A673 (cell line): ENCODE data around the gene LYPD8. TPM values are rescaled to one million over a fixed set of nuclear protein-coding genes. Genes with fewer than 3 reads are reported as not detected.
"Not testable (repeated sequence)": the region's sequence is repeated elsewhere in the genome, so short reads cannot be mapped to it uniquely, and the experiment has no call there.

ENCODE experiments used
- BruUV-seq: library from RNA; stranded (reverse); fragments of 400-500 nt; replicated peaks from 2 replicates; lab custom pipeline; 2021; lab: Mats Ljungman, UMichigan
- CTCF ChIA-PET: fragments of 300-600 bp; sonication (Branson Sonifier 250); formaldehyde crosslinking; loops from one replicate; lab custom pipeline; 2022; ENCODE audit warnings: antibody characterized with exemption; lab: Charles Lee
- POLR2A ChIA-PET: fragments of 300-600 bp; sonication (Branson Sonifier 250); formaldehyde crosslinking; loops from one replicate; lab custom pipeline; 2022; ENCODE audit warnings: antibody characterized with exemption; ENCODE audit not compliant: low non-redundant PET; lab: Charles Lee
- DNase-seq: peaks from one replicate; pipeline ENCODE4 v3.0.0-alpha.2; 2015; ENCODE audit warnings: low spot score
- H3K27ac ChIP-seq: fragments of 200-600 bp; sonication (generic); 2 replicates; pipeline ENCODE4 v1.5.1; 2016; ENCODE audit warnings: mixed run types, low read depth, mild to moderate bottlenecking, mixed read lengths, antibody characterized with exemption, low read length; ENCODE audit not compliant: poor library complexity, severe bottlenecking
- H3K27me3 ChIP-seq: fragments of 200-600 bp; sonication (generic); replicated peaks from 2 replicates; pipeline ENCODE4 v1.6.1; 2017; ENCODE audit warnings: mixed run types, low read depth, mild to moderate bottlenecking, mixed read lengths, antibody characterized with exemption, low read length; ENCODE audit not compliant: insufficient read depth, poor library complexity
- H3K36me3 ChIP-seq: fragments of 200-600 bp; sonication (generic); 2 replicates; pipeline ENCODE4 v1.6.1; 2016; ENCODE audit warnings: mixed run types, mild to moderate bottlenecking, mixed read lengths, antibody characterized with exemption, low read length; ENCODE audit not compliant: insufficient read depth, poor library complexity, severe bottlenecking
- H3K4me1 ChIP-seq: fragments of 200-600 bp; sonication (generic); 2 replicates; pipeline ENCODE4 v1.6.1; 2017; ENCODE audit warnings: mixed run types, mild to moderate bottlenecking, mixed read lengths, antibody characterized with exemption, low read length; ENCODE audit not compliant: insufficient read depth, poor library complexity, severe bottlenecking
- H3K4me3 ChIP-seq: fragments of 200-600 bp; sonication (generic); 2 replicates; pipeline ENCODE4 v1.5.1; 2016; ENCODE audit warnings: low read depth, mixed run types, mild to moderate bottlenecking, mixed read lengths, low read length; ENCODE audit not compliant: poor library complexity, severe bottlenecking
- H3K9me3 ChIP-seq: fragments of 200-600 bp; sonication (generic); 2 replicates; pipeline ENCODE4 v1.6.1; 2016; ENCODE audit warnings: mixed run types, low read depth, mild to moderate bottlenecking, mixed read lengths, antibody characterized with exemption, low read length; ENCODE audit not compliant: poor library complexity, severe bottlenecking
- EZH2 ChIP-seq: fragments of 200-600 bp; sonication (generic); IDR thresholded peaks from 2 replicates; pipeline ENCODE4 v1.6.1; 2017; ENCODE audit warnings: borderline replicate concordance, low read depth, mild to moderate bottlenecking, mixed read lengths, antibody characterized with exemption, low read length; ENCODE audit not compliant: poor library complexity, severe bottlenecking
- intact Hi-C: fragments of 100-400 bp; cut with micrococcal nuclease; formaldehyde crosslinking; loops from one replicate; pipeline ENCODE4 v1.10.0; 2022; ENCODE audit not compliant: unreplicated experiment
- total RNA-seq: library from RNA; stranded (reverse); gene quantifications from 2 replicates; pipeline ENCODE4 v1.2.3, GENCODE V29; 2021
- TF ChIP-seq, protein P1 (sequence below): fragments of 300-800, 200-600 bp; sonication (generic); conservative IDR thresholded peaks from 2 replicates; pipeline ENCODE4 v1.5.1; 2017; ENCODE audit warnings: low read depth, mild to moderate bottlenecking, antibody characterized with exemption, low read length, moderate library complexity, mixed read lengths

Gene LYPD8
- total RNA-seq, 1 experiment from 2014 or later, result not detected

DNA sequence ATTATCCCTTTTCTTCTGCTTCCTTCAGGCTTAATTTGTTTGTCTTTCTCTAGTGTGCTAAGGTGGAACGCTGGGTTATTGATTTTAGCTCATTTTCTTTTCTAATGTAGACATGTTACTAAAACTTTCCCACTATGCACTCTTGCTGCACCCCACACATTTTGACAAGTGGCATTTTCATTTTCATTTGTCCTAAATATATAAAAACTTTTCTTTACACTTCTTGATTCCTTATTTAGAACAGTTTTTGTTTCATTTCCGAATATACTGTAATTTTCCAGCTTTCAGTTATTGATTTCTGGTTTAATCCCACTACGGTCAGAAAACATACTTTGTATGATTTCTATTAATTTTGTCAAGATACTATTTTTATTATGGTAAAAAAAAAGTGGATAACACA is 44.9 kb upstream of the LYPD8 start:
- ChIA-PET CTCF (no interaction called here), POLR2A (no interaction called here)
- no peak for TF ChIP-seq EZH2
- TF ChIP-seq, protein P1, sequence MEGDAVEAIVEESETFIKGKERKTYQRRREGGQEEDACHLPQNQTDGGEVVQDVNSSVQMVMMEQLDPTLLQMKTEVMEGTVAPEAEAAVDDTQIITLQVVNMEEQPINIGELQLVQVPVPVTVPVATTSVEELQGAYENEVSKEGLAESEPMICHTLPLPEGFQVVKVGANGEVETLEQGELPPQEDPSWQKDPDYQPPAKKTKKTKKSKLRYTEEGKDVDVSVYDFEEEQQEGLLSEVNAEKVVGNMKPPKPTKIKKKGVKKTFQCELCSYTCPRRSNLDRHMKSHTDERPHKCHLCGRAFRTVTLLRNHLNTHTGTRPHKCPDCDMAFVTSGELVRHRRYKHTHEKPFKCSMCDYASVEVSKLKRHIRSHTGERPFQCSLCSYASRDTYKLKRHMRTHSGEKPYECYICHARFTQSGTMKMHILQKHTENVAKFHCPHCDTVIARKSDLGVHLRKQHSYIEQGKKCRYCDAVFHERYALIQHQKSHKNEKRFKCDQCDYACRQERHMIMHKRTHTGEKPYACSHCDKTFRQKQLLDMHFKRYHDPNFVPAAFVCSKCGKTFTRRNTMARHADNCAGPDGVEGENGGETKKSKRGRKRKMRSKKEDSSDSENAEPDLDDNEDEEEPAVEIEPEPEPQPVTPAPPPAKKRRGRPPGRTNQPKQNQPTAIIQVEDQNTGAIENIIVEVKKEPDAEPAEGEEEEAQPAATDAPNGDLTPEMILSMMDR, result no peak
- Histone ChIP-seq H3K9me3 (no peaks in the 10 kb centered on the region), H3K4me1 (no peaks in the 10 kb centered on the region), H3K27me3 (peaks cover 41% of the 10 kb centered on the region), H3K27ac (no peak overlapping the region), H3K4me3 (no peak overlapping the region), H3K36me3 (no peaks in the 10 kb centered on the region)
- BruUV-seq, result no TSS peak
- DNase-seq, result no peak
- intact Hi-C loops, result no loop called here

DNA sequence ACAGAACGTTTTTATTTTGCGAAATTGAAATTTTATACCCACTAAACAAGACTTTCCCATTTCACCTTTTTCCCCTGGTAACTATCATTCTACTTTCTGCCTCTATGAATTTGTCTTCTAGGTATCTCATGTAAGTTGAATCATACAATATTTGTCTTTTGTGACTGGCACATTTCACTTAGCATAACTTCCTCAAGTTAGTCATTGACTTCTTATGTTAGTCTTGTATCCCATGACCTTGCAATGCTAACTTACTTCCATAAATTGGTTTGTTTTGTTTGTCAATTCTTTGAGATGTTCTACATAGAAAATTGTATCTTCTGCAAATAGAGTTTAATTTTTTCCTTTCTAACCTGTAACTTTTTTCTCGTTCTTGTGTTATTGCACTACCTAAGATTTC is 43.2 kb upstream of the LYPD8 start:
- Histone ChIP-seq H3K4me1 (no peaks in the 10 kb centered on the region), H3K9me3 (no peaks in the 10 kb centered on the region), H3K4me3 (no peak overlapping the region), H3K27ac (no peak overlapping the region), H3K36me3 (no peaks in the 10 kb centered on the region), H3K27me3 (peaks cover 41% of the 10 kb centered on the region)
- no peak for DNase-seq
- BruUV-seq, result no TSS peak
- ChIA-PET POLR2A (no interaction called here), CTCF (no interaction called here)
- intact Hi-C loops, result no loop called here
- TF ChIP-seq, protein P1, result no peak
- no peak for TF ChIP-seq EZH2

DNA sequence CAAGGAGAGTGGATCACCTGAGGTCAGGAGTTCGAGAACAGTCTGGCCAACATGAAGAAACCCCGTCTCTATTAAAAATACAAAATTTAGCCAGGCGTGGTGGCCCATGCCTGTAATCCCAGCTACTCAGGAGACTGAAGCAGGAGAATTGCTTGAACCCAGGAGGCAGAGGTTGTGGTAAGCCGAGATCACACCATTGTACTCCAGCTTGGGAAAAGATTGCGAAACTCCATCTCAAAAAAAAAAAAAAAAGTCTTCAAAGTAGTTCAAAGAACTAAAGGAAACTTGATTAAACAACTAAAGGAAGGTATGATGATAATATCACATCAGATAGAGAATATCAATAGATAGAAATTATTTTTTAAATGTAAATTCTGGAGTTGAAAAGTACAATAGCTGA is 39.1 kb upstream of the LYPD8 start:
- POLR2A ChIA-PET, result not testable (repeated sequence)

DNA sequence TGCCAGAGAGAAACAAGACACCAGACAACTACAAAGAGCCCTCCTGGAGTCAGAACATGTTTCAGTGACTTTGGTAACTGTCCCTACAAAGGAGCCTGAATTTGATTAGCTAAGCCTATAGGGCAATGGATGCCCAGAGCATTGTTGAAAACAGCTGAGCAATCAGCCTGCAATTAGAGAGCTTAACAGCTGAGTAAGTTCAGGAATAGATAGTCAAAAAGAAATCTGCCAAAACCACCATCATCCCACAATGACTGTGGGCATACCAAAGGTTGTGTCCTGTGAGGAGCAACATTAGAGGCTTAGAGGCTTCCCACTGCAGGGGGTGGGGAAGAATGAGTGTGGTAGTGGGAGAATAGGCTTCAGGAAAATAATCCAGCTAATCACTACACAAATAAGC is 38.0 kb upstream of the LYPD8 start:
- intact Hi-C loops, result no loop called here

More for the DNA sequence above, 39.1 kb upstream of the LYPD8 start:
- H3K4me1 ChIP-seq, H3K4me3 ChIP-seq, DNase-seq, H3K9me3 ChIP-seq, CTCF ChIA-PET, H3K27ac ChIP-seq, intact Hi-C loops, H3K36me3 ChIP-seq, BruUV-seq: not testable (repeated sequence)
- peaks cover 25% of the 10 kb centered on the region for H3K27me3 ChIP-seq

More for the DNA sequence above, 38.0 kb upstream of the LYPD8 start:
- Histone ChIP-seq H3K4me1 (no peaks in the 10 kb centered on the region), H3K27ac (no peak overlapping the region), H3K36me3 (no peaks in the 10 kb centered on the region), H3K27me3 (peaks cover 16% of the 10 kb centered on the region), H3K4me3 (no peak overlapping the region), H3K9me3 (no peaks in the 10 kb centered on the region)
- BruUV-seq, result no TSS peak
- CTCF ChIA-PET, result no interaction called here
- DNase-seq, result no peak
- POLR2A ChIA-PET, result no interaction called here
- TF ChIP-seq, protein P1, result no peak
- TF ChIP-seq EZH2, result no peak
